Measurements from ENCODE around the gene TUBA3E. TPM values are rescaled to one million over a fixed set of nuclear protein-coding genes. Genes with fewer than 3 reads are reported as not detected.
A peak's percentile ranks its signal among the peaks of the same experiment; 100 is the strongest.
"Not testable (repeated sequence)": the region's sequence is repeated elsewhere in the genome, so short reads cannot be mapped to it uniquely, and the experiment has no call there.

TUBA3E gene
- total RNA-seq, 1 donor from 2014 or later = not detected

DNA sequence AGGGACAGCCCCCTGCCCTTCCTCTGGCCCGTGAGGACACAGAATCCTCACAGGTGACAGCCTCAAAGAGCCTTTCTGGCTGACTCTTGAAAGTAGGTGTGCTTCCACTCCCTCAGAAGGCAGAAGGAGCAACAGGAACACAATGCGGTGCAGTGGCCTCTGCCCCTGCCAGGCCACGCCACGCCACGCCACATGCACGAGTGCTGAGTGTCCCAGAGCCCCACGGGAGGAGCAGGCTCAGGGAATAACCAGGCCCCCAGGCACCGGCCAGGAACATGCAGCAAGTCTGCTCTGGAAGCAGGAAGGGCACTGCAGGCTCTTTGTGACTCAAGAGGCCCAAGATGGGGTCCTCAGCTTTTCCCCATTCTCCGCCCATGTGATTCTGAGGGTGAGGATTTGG lies 35.3 kb downstream of the TUBA3E start:
- no peak for DNase-seq (ENCODE audit: low read depth in 2 of 2)

DNA sequence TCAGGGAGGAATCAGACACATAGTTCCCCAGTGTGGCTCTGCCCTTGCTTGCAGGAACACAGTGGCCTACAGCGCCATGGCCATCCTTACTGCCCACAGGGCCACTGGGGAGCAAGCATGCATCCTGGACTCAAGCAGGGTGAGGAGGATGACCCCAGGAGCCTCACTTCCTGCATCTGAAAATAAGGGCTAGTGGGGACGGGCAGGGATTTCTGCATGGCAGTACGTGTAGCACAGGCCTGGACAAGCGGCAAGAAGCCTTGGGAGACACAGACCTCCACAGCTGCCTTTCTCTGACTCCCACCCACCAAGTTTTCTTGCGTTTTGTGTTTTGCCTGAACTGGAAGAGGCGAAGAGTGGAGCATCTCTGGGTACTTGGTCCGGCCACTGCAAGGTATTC lies 35.8 kb downstream of the TUBA3E start:
- DNase-seq (ENCODE audit: low read depth in 2 of 2) = not testable (repeated sequence)

DNA sequence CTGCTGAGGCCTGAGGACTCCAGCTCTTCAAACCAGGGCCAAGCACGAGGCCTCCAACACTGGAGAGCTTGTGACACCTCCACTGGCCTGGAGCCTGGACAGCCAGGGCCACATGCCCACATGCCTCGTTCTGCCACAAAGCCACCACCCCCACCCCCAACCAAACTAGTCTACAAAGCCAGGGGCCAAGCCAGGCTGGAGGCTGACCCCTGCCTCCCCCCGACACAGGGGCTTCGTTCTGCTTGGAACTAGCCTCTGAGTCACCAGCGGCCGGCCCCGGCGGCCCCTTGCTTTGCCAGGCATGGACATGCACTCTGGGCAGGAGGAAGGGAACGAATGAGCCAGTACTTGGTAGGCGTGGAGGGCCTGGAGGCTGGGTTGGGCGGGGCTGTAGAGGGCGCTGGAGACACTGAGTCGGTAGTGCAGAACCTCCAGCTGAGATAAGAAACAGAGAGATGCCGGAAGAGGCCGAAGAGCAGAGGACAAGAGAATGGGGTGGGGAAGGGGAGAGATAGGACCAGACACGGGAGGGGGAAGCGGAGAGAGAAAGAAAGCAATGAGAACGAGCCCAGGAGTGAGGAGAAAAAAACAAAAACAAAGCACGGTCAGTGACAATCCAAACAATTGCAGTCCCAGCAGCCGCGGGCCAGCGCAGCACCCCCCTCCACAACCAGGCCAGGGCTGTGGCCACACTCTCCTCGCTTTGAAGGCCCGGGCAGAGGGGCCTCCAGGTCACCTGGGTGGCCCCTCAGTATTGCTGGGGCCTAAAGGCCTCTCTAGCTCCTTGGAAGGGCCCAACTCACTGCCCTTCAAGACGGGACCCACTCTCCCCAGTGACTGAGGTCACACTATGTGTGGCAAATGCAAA lies 37.2 kb downstream of the TUBA3E start:
- DNase-seq (ENCODE audit: low read depth in 2 of 2) = not testable (repeated sequence)

DNA sequence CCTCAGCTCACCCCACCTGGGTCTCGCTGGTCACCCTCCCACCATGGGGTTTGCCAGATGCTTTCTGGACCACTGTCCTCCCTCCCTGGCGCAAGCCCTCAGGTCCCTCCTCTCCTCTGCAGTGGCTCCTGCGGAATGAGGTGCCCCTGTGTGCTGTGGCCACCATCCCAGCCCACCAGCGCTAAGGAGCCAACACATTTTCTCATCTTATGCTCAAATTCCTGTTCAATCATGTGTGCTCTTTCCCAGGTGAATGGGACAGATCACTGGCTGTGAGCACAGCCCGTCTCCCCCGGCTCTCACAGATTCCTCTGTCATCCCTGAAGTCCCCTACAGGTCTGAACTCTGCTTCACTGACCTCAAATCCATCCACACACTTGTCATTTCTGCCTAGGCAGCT lies 38.1 kb downstream of the TUBA3E start:
- DNase-seq (ENCODE audit: low read depth in 2 of 2) = no peak

DNA sequence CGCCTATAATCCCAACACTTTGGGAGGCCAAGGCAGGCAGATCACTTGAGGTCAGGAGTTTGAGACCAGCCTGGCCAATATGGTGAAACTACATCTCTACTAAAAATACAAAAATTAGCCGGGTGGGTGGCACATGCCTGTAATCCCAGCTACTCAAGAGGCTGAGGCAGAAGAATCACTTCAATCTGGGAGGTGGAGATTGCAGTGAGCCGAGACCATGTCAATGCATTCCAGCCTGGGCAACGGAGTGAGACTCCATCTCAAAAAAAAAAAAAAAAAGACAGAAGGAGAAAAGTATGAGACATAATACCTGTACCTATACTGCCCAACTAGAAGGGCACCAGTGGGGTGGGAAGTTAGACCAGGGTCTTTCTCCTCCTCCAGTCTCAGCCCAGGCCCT lies 38.9 kb downstream of the TUBA3E start:
- not testable (repeated sequence) for DNase-seq (ENCODE audit: low read depth in 2 of 2)

DNA sequence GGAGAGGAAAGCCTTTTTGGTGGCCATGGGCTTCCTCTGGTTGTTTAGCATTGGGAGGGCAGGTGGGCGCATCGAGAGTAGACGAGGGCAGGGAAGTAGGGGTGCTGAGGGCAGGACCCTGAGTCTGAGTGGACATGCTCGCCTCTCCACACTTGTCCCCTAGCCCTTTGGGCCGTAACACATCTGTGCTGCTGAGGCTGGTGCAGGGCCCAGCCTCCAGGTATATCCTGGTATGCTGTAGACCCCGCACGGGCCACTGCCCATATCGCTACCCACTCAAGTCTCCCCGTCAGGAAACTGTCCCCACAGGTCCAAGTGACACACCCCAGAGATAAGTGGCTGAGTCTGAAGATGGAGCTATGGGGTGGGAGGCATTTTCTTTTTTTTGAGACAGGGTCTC lies 39.6 kb downstream of the TUBA3E start:
- DNase-seq (ENCODE audit: low read depth in 2 of 2) = no peak

DNA sequence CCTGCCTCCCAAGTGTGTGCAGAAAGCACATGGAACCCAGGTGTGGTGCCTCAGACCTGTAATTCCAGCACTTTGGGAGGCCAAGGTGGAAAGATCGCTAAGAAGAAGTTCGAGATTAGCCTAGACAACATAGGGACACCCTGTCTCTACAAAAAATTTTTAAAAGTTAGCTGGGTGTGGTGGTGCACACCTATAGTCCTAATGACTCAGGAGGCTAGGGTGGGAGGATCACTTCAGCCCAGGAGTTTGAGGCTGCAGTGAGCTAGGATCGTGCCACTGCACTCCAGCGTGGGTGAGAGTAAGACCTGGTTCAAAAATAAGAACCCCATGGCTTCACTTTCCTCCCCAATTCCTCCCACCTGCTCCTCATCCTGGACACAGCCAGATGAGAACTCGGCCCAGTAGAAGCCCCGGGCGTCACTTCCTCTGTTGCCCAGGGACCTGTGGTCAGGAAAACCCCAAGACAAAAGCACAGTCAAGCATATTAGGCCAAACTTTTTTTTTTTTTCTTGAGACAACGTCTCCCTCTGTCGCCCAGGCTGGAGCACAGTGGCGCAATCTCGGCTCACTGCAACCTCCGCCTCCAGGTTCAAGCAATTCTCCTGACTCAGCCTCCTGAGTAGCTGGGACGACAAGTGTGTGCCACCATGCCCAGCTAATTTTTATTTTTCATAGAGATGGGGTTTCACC lies 40.3 kb downstream of the TUBA3E start:
- not testable (repeated sequence) for DNase-seq (ENCODE audit: low read depth in 2 of 2)

DNA sequence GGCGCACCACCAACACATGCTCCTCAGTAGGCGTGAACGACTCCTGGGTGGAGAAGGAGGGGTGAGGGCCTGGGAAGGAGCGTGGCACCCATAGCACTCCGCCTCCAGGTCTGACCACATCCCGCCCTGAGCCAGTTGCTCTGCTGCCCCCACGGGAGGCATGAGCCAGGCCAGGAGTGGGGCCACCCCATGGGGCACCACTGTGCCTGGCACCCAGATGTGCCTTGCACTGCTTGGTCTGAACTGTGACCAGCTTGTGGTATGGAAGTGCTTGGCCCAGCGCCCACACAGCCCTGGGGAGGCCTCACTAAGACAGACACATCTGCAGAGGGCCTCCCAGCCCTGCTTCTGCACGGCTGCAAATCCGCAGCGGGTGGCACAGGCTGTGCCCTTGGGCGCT lies 40.9 kb downstream of the TUBA3E start:
- DNase-seq (ENCODE audit: low read depth in 2 of 2) = not testable (repeated sequence)

DNA sequence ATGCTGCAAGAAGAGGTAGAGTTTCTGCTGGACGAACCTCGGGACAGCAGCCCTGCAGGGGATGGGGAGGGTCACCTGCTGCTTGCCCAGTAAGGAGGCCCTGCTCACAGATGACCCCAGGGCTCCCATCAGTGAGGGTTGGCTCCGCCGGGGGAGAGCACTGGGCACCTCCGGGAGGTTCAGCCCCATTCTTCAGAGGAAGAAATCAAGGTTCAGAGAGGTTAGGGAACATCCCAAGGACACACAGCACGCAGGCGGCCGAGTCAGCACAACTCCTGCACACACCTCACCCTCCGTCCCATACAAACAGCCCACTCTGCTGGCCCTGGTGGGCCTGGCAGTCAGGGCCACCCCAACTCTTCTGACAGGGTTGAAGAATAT lies 41.6 kb downstream of the TUBA3E start:
- DNase-seq (ENCODE audit: low read depth in 2 of 2) = no peak

DNA sequence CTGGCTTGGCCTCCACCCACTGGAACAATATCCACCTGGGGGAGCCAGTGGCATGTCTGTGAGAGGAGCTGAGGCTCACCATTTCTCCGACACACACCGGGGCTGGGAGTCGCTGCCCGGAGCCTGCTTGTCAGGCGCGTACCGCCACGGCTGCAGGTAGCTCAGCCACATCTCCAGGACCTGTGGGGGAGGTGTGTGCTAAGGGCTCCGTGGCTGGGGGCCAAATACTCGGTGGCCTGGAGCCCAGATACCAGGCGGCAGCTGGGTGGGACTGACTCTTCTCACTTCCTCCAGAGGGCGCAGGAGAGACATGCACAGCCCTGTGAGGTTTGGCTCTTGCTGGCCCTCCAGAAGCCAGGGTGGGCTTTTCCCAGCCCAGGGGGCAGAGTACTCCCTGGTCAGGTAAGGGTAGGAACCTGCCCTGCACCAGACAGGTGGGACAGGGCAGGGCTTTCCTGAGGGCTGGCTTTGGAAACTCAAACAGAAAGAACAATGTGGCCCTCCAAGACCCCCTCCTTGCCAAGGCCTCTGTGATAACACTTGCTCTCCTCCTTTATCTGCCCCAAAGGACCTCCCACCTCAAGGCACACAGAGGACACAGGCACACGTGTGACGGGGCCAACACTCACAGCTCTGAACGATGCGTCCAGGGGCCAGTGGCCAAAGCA lies 42.1 kb downstream of the TUBA3E start:
- peak; percentile 43 to 61 for DNase-seq (ENCODE audit: low read depth in 2 of 2)

DNA sequence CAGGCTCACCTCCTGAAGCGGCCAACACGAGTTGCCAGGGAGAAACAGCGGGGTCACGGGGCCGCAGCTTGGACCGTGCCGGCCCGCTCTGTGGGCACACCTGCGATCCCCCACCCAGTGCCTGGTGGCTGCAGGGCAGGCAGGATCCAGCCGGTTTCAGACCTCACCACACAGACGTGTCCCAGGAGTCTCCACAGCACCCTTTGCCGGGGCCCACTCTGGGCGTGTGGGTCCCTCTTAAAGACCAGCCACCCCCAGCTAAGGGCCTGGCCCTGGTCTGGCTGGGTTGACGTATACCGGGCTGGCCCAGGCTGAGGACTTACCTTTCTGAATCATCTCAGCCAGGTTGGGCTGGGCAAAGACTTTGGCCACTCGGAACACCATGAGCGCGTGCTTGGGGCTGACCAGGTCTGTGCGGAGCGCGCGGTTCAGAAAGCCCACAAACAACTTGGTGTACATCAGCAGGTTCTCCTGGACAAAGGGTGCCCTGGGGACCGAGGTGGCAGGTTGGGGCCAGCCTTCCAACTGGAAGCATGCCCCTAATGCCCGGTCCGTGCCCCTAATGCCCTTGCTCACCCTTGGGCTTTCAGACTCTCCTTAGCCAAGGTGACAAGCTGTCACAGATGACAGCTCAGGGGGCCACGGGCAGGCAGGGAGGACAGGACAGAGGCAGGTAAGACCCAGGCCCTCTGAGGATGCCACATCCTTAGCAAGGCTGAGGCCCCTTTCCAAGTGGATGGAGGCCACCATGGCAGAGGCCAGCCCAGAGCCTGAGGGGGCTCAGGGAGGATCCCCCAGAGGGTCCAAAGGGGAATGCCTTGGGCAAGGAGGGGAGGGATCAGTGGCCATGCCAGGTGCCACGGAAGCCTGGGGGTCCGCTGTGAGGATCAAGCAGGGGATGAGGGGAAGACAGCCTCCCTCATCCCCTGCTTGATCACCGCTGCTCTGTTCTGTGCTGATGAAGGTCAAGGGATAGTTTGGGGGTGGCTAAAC lies 43.2 kb downstream of the TUBA3E start:
- no peak for DNase-seq (ENCODE audit: low read depth in 2 of 2)

DNA sequence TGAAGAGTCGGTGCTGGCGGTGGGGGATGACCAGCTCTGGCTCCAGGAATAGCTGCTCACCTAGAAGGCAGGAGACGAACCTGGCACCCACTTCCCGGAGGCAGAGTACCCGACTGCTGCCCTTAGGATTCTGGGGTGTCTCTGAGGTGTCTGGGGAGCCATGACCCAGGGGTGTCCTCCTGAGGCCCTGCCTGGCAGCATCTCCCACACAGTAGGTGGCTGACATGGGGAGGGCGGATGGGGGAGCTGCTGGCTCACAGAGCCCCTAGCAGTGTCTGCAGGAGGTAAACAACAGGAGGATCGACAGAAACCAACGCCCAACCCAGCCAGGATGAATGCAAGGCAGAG lies 43.8 kb downstream of the TUBA3E start:
- not testable (repeated sequence) for DNase-seq (ENCODE audit: low read depth in 2 of 2)

DNA sequence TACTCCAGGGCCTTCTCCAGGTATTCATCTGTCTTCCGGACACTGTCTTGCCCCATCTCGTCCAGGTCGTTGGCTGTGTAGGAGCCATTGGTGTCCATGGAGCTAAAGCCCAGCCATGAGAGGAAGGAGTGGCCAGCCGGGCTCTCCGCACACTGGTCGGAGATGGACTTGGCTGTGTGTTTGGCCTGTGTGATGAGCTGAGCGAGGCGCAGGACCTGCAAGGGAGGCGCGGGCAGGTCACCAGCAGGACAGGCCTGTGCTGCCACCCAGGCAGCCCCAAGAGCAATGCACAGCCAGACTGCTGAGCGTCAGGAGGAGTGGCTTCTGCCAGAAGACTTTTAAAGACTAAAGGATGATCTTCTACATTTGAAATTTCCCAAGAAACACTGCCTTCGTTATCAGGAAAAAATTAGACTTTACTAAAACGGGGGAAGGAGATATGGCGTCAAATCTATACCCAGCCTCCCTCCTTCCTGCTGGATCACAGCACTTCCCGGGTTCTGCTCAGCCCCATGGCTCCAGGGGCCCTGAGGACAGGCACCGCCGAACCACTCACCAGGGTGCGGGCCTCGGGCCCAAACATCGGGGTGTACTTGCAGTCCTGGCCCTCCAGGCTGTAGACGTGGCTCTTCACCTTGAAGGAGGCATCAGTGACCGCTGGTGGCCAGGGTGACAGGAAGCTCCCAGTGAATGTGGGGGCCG lies 44.4 kb downstream of the TUBA3E start:
- DNase-seq (ENCODE audit: low read depth in 2 of 2) = not testable (repeated sequence)

DNA sequence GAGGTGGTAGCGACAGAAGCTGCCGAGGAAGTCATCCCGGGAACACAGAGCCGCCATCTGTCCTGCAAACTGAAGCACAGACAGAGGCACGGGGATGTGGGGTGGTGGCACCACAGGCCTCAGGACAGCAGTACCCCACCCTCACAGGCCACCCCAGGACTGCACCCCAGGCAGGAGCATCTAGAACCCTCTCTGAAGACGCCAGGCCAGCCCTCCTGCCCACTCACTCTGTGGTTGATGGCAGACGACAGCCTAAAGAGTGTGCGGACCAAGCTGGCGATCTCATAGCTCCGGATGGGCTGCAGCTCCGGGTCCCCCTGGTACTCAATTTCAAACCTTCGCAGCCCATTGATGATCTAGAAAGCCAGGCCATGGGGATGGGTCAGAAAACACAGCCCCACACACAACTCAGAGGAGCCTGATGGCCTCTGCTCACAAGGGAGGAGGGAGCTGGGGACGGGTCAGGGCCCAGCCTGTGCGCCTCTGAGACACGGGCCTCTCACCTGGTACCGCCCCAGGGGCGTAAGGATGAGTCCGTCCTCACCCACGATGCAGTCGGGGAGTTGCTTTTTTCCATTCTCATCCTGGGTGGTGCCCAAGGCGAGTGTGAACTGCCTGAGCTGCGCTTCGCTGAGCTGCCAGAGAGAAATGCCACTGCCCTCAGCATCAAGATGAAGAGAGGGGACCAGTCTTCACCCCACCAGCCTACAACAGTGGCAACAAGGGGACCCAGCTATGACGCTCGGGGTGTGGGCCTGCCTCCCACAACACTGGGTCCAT lies 45.2 kb downstream of the TUBA3E start:
- no peak for DNase-seq (ENCODE audit: low read depth in 2 of 2)

DNA sequence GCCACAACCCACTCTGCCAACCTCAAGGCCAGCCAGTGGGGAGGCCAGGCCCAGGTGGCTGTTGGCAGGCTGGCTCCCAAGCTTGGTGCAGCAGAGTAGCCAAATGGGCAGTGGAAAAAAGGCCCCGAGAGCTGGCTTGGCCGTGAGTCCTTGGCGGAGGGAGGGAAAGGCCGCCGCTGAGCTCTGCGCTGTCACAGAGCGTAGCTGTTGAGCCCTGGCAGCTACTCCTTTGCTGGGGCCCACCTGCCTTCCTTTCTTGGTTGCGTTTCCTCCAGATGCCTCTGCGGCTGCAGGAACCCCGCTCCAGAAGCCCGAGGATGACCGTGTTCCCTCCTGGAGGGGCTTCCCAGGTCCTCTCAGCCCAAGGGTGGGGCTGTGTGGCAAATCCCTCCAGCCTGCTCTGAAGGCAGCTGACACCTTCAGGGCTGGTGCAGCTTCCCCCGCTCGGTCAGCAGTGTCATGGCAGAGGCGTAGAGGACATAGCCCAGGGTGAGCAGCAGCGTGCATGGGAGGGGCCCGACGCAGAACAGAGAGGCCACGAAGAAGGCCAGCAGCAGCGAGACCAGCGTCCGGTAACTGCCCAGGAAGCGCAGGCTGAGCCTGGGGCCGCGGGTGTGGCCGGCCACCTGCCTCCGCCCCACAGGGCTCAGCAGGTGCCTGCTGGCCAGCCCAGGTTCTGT lies 46.0 kb downstream of the TUBA3E start:
- not testable (repeated sequence) for DNase-seq (ENCODE audit: low read depth in 2 of 2)

DNA sequence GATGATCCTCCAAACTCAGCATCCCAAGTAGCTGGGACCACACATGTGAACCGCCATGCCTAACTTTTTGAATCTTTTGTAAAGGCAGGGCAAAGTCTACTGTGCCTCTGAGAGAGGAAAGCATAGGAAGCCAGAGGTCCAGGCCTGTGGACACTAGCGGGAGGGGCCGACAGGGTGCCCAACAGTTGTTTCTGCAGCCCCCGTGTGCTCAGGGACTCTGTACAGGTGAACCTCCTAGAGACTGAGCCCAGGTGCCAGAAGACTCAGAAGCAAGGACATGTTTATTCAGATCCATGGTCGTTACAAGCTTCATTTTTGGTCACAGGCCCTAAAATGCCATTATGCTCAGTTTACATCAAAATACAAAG lies 47.1 kb downstream of the TUBA3E start:
- DNase-seq (ENCODE audit: low read depth in 2 of 2) = not testable (repeated sequence)

DNA sequence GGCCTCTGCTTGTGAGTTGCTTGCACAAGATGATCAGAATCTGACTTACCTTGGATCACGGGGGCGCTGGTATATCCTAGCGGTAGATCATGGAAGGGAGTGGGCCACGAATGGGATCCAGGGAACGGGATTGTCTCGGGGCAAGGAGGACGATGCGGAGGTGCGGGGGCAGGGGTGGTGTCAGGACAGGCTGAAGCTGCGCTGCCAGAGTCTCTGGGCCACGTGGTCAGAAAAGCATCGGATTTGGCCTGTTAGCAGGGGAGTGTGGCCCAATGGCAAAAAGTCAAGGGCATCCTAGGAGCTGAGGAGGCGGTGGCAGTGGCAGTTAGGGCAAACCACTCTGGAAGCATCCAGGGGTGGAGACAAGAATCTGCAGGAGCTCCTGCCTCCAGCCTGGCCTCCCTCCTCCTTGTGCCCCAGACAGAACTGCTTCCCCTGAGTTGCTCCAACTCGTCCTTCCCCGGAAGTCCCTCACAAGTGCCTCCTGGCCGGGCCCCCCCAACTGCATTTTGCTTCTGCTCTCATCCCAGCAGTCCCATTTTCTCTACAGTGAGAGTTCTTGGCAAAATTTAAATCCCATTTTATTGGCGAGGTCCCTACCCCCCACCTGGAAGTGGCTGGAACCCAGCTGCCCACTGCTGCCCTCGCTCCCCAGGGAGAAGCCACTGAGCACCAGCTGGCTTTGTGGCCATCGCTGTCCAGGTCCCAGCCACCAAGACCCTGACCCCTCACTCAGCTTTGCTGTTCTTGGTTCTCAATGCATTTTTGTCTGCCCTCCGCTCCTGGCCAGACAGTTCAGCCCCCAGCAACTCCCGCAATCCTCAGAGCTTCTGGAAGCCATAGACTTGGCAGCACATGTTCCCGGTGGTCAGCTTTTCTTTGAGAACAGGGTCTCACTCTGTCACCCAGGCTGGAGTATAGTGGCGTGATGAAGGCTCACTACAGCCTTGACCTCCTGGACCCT lies 47.8 kb downstream of the TUBA3E start:
- DNase-seq (ENCODE audit: low read depth in 2 of 2) = no peak

DNA sequence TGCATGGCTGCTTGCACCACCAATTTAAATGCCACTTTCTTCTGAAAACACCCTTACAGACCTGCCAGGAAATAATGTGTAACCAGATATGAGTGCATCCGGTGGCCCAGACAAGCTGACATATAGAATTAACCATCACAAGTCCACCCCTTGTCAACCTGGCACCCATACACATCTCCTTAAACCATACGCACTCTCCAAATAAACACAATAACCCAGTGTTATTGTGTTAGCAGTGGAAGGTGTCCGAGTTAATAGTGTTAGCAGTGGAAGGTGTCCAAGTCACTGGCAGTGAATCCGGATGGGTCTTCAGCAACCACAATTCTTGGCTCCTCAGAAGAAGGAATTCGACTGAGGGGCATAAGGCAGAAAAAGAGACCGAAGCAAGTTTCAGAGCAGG lies 49.7 kb downstream of the TUBA3E start:
- DNase-seq (ENCODE audit: low read depth in 2 of 2) = not testable (repeated sequence)

Data from dermis microvascular lymphatic vessel endothelial cell (primary cell).